HG02763 (cell line): ENCODE measurements around the gene ERN2.

ENCODE experiments used
- ATAC-seq: cut with Tn5 transposase; IDR thresholded peaks from one replicate; pipeline ENCODE4 v1.9.1; 2021; ENCODE audit warnings: mild to moderate bottlenecking, moderate library complexity; ENCODE audit not compliant: unreplicated experiment

ERN2 gene

GRCh38 chr16:23689442-23690187 lies 23.4 kb downstream of the ERN2 start:
- no peak for ATAC-seq

GRCh38 chr16:23687034-23687808 lies 25.8 kb downstream of the ERN2 start:
- ATAC-seq: no peak

GRCh38 chr16:23683487-23683886 lies 29.5 kb downstream of the ERN2 start:
- no peak for ATAC-seq

DNA sequence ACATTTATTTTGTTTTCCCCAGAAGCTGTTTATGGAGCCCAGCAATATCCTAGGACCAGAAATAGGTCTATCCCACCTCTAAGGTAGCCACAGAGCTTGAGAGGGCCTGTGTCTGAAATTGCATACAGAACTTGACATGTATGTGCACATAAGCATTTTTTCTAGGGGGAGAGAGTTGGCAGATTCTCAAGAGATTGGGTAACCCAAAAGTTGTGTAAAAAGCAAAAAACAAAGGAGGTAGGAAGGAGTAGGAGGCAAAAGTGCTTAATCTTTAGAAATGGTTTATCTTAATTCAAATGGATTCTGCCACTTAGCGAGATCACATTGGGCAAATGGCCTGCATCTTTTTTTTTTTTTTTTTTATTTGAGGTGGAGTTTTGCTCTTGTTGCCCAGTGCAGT lies 30.8 kb downstream of the ERN2 start:
- no peak for ATAC-seq

GRCh38 chr16:23679986-23680336 lies 33.1 kb downstream of the ERN2 start:
- ATAC-seq: no peak

GRCh38 chr16:23679274-23679985 lies 33.6 kb downstream of the ERN2 start:
- ATAC-seq: no peak

GRCh38 chr16:23678430-23679273 lies 34.4 kb downstream of the ERN2 start, which contains the start of gene PLK1:
PLK1 (plus strand) TSS chr16:23678889; CDS start chr16:23678933, 44 bp downstream.
- ATAC-seq: peak; percentile 80

DNA sequence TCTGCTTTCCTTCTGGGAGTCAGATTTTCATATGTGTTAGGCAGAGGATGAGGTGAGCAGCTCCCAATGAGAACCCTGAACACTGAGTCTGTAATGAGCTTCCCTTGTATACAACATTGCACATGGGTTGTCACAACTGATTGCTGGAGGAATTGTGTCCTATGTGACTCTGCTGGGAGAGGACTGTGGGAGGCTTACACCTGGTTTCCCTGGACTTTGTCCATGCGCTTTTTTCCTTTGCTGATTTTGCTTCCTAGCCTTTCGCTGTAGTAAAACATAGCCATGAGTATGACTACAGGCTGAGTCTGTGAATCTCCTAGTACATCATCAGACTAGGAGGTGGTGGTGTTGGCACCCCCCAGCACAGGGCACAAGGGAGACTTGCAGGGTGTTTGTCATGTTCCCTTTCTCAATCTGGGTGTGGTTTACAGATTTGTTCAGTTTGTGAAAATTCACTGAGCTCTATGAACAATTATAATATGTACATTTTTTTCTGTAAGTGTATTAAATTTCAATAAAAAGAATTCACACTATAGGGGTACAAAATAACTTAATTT lies 36.0 kb downstream of the ERN2 start:
- ATAC-seq: no peak

DNA sequence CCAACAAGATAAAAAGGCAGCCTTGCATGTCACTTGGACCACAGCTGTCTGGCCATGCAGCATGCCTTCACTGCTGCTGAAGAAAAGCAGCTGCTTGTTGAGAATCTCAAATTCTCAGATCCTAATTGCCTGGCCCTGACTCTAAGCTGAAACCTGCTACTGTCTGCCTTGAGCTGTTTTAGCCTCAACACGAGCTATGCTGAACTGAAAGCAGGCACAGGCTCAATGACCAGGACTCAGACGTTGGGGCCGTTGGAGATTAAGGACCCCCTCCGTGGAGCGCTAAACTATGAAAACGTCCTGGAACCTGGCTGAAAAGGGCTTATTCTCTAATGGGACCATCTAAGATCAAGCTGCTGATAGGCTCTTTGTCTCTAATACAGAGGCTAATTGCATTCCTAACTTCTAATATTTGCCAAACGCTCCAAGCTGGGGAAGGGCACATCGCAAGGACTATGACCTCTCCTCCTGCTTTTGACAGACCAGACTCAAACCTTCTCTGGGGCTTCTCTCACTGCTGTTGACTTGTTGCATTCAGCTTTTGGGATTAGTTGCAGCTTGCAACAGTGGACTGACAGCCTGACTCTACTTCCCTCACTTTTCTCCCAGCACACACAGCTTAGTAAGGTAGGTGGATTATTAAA lies 38.9 kb downstream of the ERN2 start:
- no peak for ATAC-seq

- ATAC-seq: peak; percentile 78
Measured at GRCh38 chr16:23670137-23670776, 42.8 kb downstream of the ERN2 start.

DNA sequence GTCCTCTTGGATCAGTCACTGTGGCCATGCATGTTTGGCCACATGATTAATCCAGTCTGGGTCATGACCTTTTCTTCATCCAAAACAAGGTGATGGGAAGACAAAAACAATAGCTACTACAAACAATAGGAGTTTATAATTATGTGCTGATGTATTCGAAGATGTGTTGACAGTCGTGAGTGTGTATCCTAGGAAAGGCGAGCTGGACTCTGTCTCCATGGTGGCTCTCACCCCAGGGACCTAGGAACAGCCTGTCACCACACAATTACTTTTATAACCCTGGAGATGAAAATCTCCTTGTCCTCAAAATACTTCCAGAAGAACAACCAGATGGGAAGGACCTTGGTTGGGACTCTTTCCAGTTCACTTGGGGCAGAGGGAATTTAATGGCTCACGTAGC lies 44.1 kb downstream of the ERN2 start:
- no peak for ATAC-seq

DNA sequence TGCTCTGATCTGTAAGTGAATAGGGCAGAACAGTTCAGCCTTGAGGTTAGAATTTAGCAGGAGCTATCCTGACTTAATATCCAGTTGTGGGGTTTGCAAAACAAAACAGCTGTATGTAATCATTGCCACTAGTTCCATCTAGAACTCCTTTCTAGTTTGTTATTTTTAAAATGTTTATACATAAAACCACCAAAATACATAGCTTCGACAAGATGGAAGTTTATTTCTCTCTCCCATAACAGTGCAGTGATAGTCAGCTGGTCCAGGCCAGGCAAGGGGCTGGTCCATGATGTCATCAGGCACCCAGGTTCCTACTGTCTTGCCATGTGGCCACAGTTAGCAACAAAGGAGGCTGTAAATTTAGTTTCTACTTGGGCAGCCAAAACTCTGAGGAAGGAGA lies 44.8 kb downstream of the ERN2 start:
- ATAC-seq: no peak

- ATAC-seq: no peak
Measured at GRCh38 chr16:23667355-23667659, 45.7 kb downstream of the ERN2 start.

DNA sequence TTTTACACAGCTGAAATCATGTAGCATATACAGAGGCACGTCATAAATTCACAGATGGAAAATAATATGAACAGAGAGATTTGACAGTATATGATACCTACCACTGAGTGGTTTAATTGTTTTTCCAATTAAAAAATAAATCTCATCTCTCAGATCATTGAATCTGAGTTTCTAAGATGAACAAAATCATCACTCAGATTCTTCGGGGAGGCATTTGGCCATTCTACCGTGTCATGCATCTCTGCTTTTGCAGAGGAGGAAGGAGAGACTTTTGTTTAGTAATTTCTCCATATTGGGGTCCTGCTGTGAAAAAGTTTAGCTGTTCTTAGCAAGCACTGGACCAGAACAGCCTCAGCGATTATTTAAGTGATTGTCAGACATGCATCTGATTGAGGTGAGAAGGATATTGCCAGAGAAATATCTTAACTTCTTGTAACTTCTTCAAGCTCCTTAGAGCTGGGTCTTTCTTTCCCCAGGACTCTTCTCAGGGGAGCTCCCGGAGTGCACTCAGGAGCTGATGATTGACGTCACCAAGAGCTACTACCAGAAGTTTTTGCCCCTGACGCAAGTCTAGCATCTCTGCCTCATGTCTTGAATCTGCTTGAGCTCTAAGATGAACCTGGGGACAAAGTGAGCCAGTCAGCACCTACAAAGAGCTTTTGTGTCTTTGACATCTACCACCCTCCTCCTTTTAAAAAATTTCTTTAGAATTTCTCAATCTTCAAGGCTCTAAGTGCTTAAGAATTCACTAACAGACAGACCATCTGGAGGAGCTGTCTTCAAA lies 46.3 kb downstream of the ERN2 start:
- no peak for ATAC-seq

GRCh38 chr16:23663918-23664317 lies 49.1 kb downstream of the ERN2 start:
- no peak for ATAC-seq

- ATAC-seq: no peak
Measured at GRCh38 chr16:23651943-23652468, 61.0 kb downstream of the ERN2 start.

GRCh38 chr16:23650674-23651416 lies 62.2 kb downstream of the ERN2 start:
- ATAC-seq: no peak

GRCh38 chr16:23642246-23642774 lies 70.7 kb downstream of the ERN2 start:
- no peak for ATAC-seq
